K562 (cell line): ENCODE results near the gene TLX2. TPM values are rescaled to one million over a fixed set of nuclear protein-coding genes. Genes with fewer than 3 reads are reported as not detected.

Experiments used
- ATAC-seq: fragments of 200-7000 bp; cut with Tn5 transposase; 3 replicates; pipeline ENCODE4 v1.9.1; 2020; ENCODE audit warnings: moderate library complexity
- Bru-seq: library from RNA; stranded (reverse); fragments of 400-500 nt; gene quantifications from one replicate; lab custom pipeline; 2021; lab: Mats Ljungman, UMichigan
- BruChase-seq, 2 experiments: library from RNA; stranded (reverse); fragments of 400-500 nt; gene quantifications; one replicate each; lab custom pipeline; 2021; lab: Mats Ljungman, UMichigan
- BruUV-seq: library from RNA; stranded (reverse); fragments of 400-500 nt; replicated peaks from 2 replicates; lab custom pipeline; 2021; lab: Mats Ljungman, UMichigan
- CTCF ChIA-PET: fragments of 300-600 bp; formaldehyde crosslinking; extraction: SDS; loops from one replicate; lab custom pipeline; 2021; ENCODE audit warnings: low intra/inter-chr PET ratio; lab: Yijun Ruan, JAX
- POLR2A ChIA-PET: fragments of 300-600, 350-650 bp; sonication (Branson Sonifier 250); formaldehyde crosslinking; extraction: SDS; loops from one replicate; lab custom pipeline; 2021; ENCODE audit warnings: antibody characterized with exemption, inconsistent platforms; lab: Yijun Ruan, JAX
- DNase-seq, 4 experiments: peaks; one replicate each; pipeline versions ENCODE4 v3.0.0 to v3.0.0-alpha.2; 2011 to 2018; ENCODE audit warnings: low spot score in 3 of 4, mixed read lengths in 3 of 4; ENCODE audit errors: extremely low read depth in 1 of 4
- FAIRE-seq: peaks from 2 replicates; lab custom pipeline; 2011; peaks lifted over from hg19 to GRCh38; lab: Jason Lieb, UNC
- H2AFZ ChIP-seq: 2 replicates; pipeline ENCODE4 v1.6.0; 2011; ENCODE audit warnings: low read depth, low read length, control low read depth, inconsistent platforms
- H3K27ac ChIP-seq: fragments of 200-600 bp; 3 replicates; pipeline ENCODE4 v1.8.0; 2011; ENCODE audit warnings: low read depth, mild to moderate bottlenecking, control low read depth, inconsistent platforms, low read length, moderate library complexity, mixed read lengths; ENCODE audit errors: extremely low read depth
- H3K27me3 ChIP-seq, 2 experiments: fragments of 300-600 bp in 1 of 2; 2 replicates in 1 of 2; 3 replicates in 1 of 2; pipeline versions ENCODE4 v1.6.0 to v1.8.0; 2011; ENCODE audit warnings: inconsistent platforms in 2 of 2, low read length in 2 of 2, mild to moderate bottlenecking in 1 of 2, mixed read lengths in 1 of 2, moderate library complexity in 1 of 2; ENCODE audit not compliant: control insufficient read depth in 2 of 2, insufficient read depth in 2 of 2
- H3K36me3 ChIP-seq: fragments of 300-600 bp; 3 replicates; pipeline ENCODE4 v1.8.0; 2011; ENCODE audit warnings: mild to moderate bottlenecking, low read length, inconsistent platforms; ENCODE audit not compliant: control insufficient read depth, insufficient read depth
- H3K4me1 ChIP-seq, 2 experiments: fragments of 200-600 bp in 1 of 2; replicated peaks in 1 of 2; 2 replicates in 1 of 2; 3 replicates in 1 of 2; pipeline versions ENCODE4 v1.5.1 to v1.8.0; 2011; ENCODE audit warnings: inconsistent platforms in 2 of 2, low read length in 2 of 2, mild to moderate bottlenecking in 1 of 2, mixed read lengths in 1 of 2, moderate library complexity in 1 of 2; ENCODE audit not compliant: control insufficient read depth in 2 of 2, insufficient read depth in 2 of 2
- H3K4me2 ChIP-seq: 2 replicates; pipeline ENCODE4 v1.6.1; 2011; ENCODE audit warnings: low read length, control low read depth, inconsistent platforms, mixed read lengths; ENCODE audit not compliant: insufficient read depth
- H3K4me3 ChIP-seq: fragments of 200-600 bp; sonication (generic), shearing (Covaris generic); 2 replicates; pipeline ENCODE4 v1.5.1; 2016; ENCODE audit warnings: control low read depth, inconsistent platforms
- H3K79me2 ChIP-seq: fragments of 200-600 bp; 3 replicates; pipeline ENCODE4 v1.8.0; 2011; ENCODE audit warnings: low read length, inconsistent platforms; ENCODE audit not compliant: control insufficient read depth, insufficient read depth
- H3K9ac ChIP-seq, 2 experiments: 2 replicates each; pipeline versions ENCODE4 v1.6.0 to v1.6.1; 2011; ENCODE audit warnings: low read depth in 2 of 2, low read length in 2 of 2, control low read depth in 1 of 2, inconsistent platforms in 1 of 2, mild to moderate bottlenecking in 1 of 2, mixed read lengths in 1 of 2; ENCODE audit not compliant: insufficient read depth in 1 of 2
- H3K9me1 ChIP-seq: one replicate; pipeline ENCODE4 v1.6.0; 2011; ENCODE audit warnings: inconsistent platforms, mild to moderate bottlenecking, low read length, moderate library complexity; ENCODE audit not compliant: control insufficient read depth, insufficient read depth
- H3K9me3 ChIP-seq: replicated peaks from 2 replicates; pipeline ENCODE4 v1.5.1; 2011; ENCODE audit warnings: low read depth, low read length, inconsistent platforms; ENCODE audit not compliant: control insufficient read depth, insufficient read depth
- H4K20me1 ChIP-seq: replicated peaks from 2 replicates; pipeline ENCODE4 v1.6.1; 2011; ENCODE audit warnings: low read length, inconsistent platforms, mixed read lengths; ENCODE audit not compliant: control insufficient read depth, insufficient read depth
- GATA2 ChIP-seq: sonication (generic); formaldehyde crosslinking; IDR thresholded peaks from 2 replicates; pipeline ENCODE4 v1.4.0; 2020; ENCODE audit warnings: mild to moderate bottlenecking, missing genetic modification reagents
- MBD2 ChIP-seq: sonication (generic); IDR thresholded peaks from 2 replicates; pipeline ENCODE4 v1.6.1; 2016; ENCODE audit warnings: low read depth, borderline replicate concordance
- MEF2A ChIP-seq: IDR thresholded peaks from 2 replicates; pipeline ENCODE4 v1.6.1; 2011; ENCODE audit warnings: low read depth, mild to moderate bottlenecking, low read length, moderate library complexity; ENCODE audit not compliant: control insufficient read depth
- RNF219 ChIP-seq: fragments of 250-450 bp; sonication (Bioruptor Pico); IDR thresholded peaks from 2 replicates; pipeline ENCODE4 v1.5.0; 2022; ENCODE audit warnings: mild to moderate bottlenecking
- SMAD2 ChIP-seq: fragments of 150-350 bp; IDR thresholded peaks from 2 replicates; pipeline ENCODE4 v1.6.1; 2014; ENCODE audit warnings: low read depth, mild to moderate bottlenecking, low read length
- ZBTB17 ChIP-seq: fragments of 450-650 bp; formaldehyde crosslinking; IDR thresholded peaks from 2 replicates; pipeline ENCODE4 v1.4.0; 2020; ENCODE audit warnings: mild to moderate bottlenecking
- ZNF561 ChIP-seq: fragments of 450-650 bp; formaldehyde crosslinking; conservative IDR thresholded peaks from 2 replicates; pipeline ENCODE4 v1.4.0; 2020; ENCODE audit warnings: mild to moderate bottlenecking, moderate library complexity
- ZNF639 ChIP-seq, 2 experiments: fragments of 200-800 bp in 1 of 2; sonication (Bioruptor generic) in 1 of 2; sonication (generic) in 1 of 2; formaldehyde crosslinking in 1 of 2; IDR thresholded peaks in 1 of 2; conservative IDR thresholded peaks in 1 of 2; 2 replicates each; pipeline versions ENCODE4 v1.5.0 to v1.6.1; 2016 to 2020; ENCODE audit warnings: missing compliant biosample characterization in 1 of 2, missing genetic modification characterization in 1 of 2, missing genetic modification reagents in 1 of 2
- ZNF77 ChIP-seq: fragments of 250-450 bp; sonication (Bioruptor Pico); IDR thresholded peaks from 2 replicates; pipeline ENCODE4 v1.5.0; 2020
- WGBS: fragments of 100-300 bp; shearing (Covaris generic); methylation state at CpG from one replicate; pipeline ENCODE4 v1.1.6; 2016; ENCODE audit warnings: low coverage, mixed read lengths; ENCODE audit not compliant: insufficient coverage; ENCODE audit errors: missing lambda C conversion rate; 5-methylcytosine and 5-hydroxymethylcytosine counted together
- in situ Hi-C: fragments of 300-500 bp; cut with MboI; formaldehyde crosslinking; loops from 4 replicates; pipeline ENCODE4 v1.15.0; 2018; ENCODE audit warnings: inconsistent platforms, mixed read lengths
- intact Hi-C: fragments of 100-400 bp; cut with micrococcal nuclease; formaldehyde crosslinking; loops from 2 replicates; pipeline ENCODE4 v1.14.2; 2022
- long read RNA-seq, 3 experiments: library from polyadenylated mRNA in 2 of 3; library from RNA in 1 of 3; unstranded in 2 of 3; stranded (forward) in 1 of 3; transcript quantifications; one replicate each; pipeline ENCODE4 v2.0.0, GENCODE V29; 2019 to 2022
- polyA minus RNA-seq, 3 experiments: library from RNA; depleted of rRNA, polyadenylated mRNA; stranded (reverse); fragments of >200 nt; gene quantifications; 2 replicates each; pipeline ENCODE4 v1.2.3, GENCODE V29; 2011
- polyA plus RNA-seq, 8 experiments: library from polyadenylated mRNA; depleted of rRNA in 4 of 8; stranded (reverse) in 5 of 8; unstranded in 3 of 8; fragments of >200 nt; fragmentation: Nextera tagmentation in 2 of 8; fragmentation: Illumina TruSeq in 1 of 8; extraction: Ambion mirVana in 2 of 8; extraction: Trizol in 1 of 8; gene quantifications; 2 replicates each; pipeline versions ENCODE4 v1.2.1 to v1.2.3, GENCODE V29; 2011 to 2014; ENCODE audit warnings: inconsistent platforms in 1 of 8, missing spikeins in 1 of 8
- total RNA-seq, 7 experiments: library from RNA; depleted of rRNA in 6 of 7; stranded (reverse); fragments of >200 nt in 6 of 7; fragmentation: Illumina TruSeq in 2 of 7; extraction: Trizol in 2 of 7; gene quantifications; 2 replicates each; pipeline versions ENCODE4 v1.2.1 to v1.2.3, GENCODE V29; 2011 to 2021; ENCODE audit warnings: low replicate concordance in 1 of 7
- TF ChIP-seq, protein P1 (sequence below), 2 experiments: fragments of 450-650 bp; IDR thresholded peaks; 2 replicates each; pipeline ENCODE4 v1.6.1; 2016

The TLX2 gene
- total RNA-seq (2011; cell fraction: chromatin; rRNA removed; ENCODE audit: low replicate concordance) = not detected in 2 replicates
- total RNA-seq (2011; cell fraction: nucleolus; rRNA removed) = not detected in 2 replicates
- total RNA-seq (2011; cell fraction: nucleoplasm; rRNA removed) = not detected in 2 replicates
- total RNA-seq (2014; rRNA removed) = not detected in 2 replicates
- total RNA-seq (2014; rRNA removed; fragmentation: Illumina TruSeq; extraction: Trizol) = not detected in 2 replicates
- not detected in 2 replicates for total RNA-seq (2015; rRNA removed; fragmentation: Illumina TruSeq; extraction: Trizol)
- total RNA-seq (2021) = not detected in 2 replicates
- not detected in 2 replicates for polyA plus RNA-seq (2011; rRNA removed)
- not detected in 2 replicates for polyA plus RNA-seq (2011; cell fraction: cytosol; rRNA removed)
- polyA plus RNA-seq (2011; cell fraction: nucleus; rRNA removed) = not detected in 2 replicates
- polyA plus RNA-seq (2012) = 0.12 TPM in 1 of 2 replicates, not detected in the other
- polyA plus RNA-seq (2014; fragmentation: Illumina TruSeq; extraction: Trizol) = not detected in 2 replicates
- not detected for polyA plus RNA-seq (2014; fragmentation: Nextera tagmentation; extraction: Ambion mirVana)
- not detected in 2 replicates for polyA plus RNA-seq (2014; rRNA removed)
- not detected in 2 replicates for polyA minus RNA-seq (2011; rRNA and poly(A)+ RNA removed)
- not detected in 2 replicates for polyA minus RNA-seq (2011; cell fraction: cytosol; rRNA and poly(A)+ RNA removed)
- not detected in 2 replicates for polyA minus RNA-seq (2011; cell fraction: nucleus; rRNA and poly(A)+ RNA removed)
- Bru-seq, nascent RNA = not detected
- not detected for BruChase-seq, experiment 1, labeled RNA remaining after a 2-hour chase
- percentile 15 among the genes with signal in this experiment for BruChase-seq, experiment 2, labeled RNA remaining after a 6-hour chase
- long read RNA-seq, experiment 1 = 0 reads
- long read RNA-seq, experiment 2 = 0 reads
- long read RNA-seq, experiment 3 = 0 reads

DNA sequence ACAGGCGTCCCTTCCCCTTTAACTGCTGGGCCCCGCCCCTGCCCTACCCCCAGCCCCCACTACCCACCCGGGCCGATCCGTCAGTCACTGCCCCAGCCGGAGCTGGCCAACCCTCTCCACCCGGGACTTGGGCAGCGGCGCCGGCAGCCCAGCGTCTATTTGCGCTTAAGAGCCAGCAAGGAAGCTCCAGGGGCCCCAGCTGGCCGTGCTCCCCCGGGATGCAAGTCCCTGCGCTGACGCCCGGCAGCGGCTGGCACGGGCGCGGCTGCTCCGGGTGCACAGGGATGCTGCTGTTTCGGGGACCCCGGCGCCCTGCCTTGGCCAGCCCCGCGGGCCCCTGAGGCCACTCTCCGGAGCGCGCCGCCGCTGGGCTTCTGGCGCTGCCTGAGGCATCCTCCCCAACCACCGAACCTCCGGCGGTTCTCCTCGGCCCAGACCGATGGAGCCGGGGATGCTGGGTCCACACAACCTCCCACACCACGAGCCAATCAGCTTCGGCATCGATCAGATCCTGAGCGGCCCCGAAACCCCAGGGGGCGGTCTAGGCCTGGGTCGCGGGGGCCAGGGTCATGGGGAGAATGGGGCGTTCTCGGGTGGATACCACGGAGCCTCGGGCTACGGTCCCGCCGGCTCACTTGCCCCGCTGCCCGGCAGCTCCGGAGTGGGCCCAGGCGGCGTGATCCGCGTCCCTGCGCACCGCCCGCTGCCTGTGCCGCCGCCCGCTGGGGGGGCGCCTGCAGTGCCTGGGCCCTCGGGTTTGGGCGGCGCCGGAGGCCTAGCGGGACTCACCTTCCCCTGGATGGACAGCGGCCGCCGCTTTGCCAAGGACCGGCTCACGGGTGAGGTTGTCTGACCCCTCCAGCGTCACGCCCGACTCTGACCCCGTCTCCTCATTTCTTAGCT is at the start of gene TLX2:
TLX2 (plus strand) TSS at position 83 of the 903 bp plus-strand sequence; CDS start at position 440, 357 bp downstream.
- H3K4me1 ChIP-seq = peaks cover 4 to 26% of the 10 kb centered on the region in 2 experiments; a peak in 4 of 5 replicates
- H3K79me2 ChIP-seq = no peaks in the 10 kb centered on the region
- no peaks in the 10 kb centered on the region for H3K9me3 ChIP-seq
- no peak for ATAC-seq
- no peaks in the 10 kb centered on the region for H4K20me1 ChIP-seq
- in situ Hi-C loops = no loop called here
- DNase-seq = no peak
- H3K9me1 ChIP-seq = no peaks in the 10 kb centered on the region
- H3K36me3 ChIP-seq = no peaks in the 10 kb centered on the region
- TF ChIP-seq GATA2 (no peak), MBD2 (no peak), MEF2A (no peak), SMAD2 (no peak), ZNF639 (CRISPR knock-in tag; conservative IDR thresholded peaks at IDR 0.05 in 1 of 2, IDR thresholded peaks at IDR 0.05 in 1 of 2) (no peak), ZNF77 (no peak), ZNF561 (CRISPR knock-in tag) (no peak), ZBTB17 (CRISPR knock-in tag) (no peak), RNF219 (CRISPR knock-in tag) (no peak)
- TF ChIP-seq, protein P1, sequence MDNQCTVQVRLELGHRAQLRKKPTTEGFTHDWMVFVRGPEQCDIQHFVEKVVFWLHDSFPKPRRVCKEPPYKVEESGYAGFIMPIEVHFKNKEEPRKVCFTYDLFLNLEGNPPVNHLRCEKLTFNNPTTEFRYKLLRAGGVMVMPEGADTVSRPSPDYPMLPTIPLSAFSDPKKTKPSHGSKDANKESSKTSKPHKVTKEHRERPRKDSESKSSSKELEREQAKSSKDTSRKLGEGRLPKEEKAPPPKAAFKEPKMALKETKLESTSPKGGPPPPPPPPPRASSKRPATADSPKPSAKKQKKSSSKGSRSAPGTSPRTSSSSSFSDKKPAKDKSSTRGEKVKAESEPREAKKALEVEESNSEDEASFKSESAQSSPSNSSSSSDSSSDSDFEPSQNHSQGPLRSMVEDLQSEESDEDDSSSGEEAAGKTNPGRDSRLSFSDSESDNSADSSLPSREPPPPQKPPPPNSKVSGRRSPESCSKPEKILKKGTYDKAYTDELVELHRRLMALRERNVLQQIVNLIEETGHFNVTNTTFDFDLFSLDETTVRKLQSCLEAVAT (IDR thresholded peaks at IDR 0.05) = no peak
- no peak within 1 kb of the TSS for H3K27ac ChIP-seq
- 88% methylated on average over 44 of the region's 82 CpGs for WGBS
- FAIRE-seq = no peak
- no peak within 1 kb of the TSS for H3K9ac ChIP-seq
- no peak within 1 kb of the TSS for H2AFZ ChIP-seq
- no peak within 1 kb of the TSS for H3K4me2 ChIP-seq
- H3K4me3 ChIP-seq = no peak within 1 kb of the TSS
- BruUV-seq = no TSS peak
- POLR2A ChIA-PET = interaction anchor here (0.5 kb wide), 1 partner anchor 49 kb away, joined by 3 read pairs; no protein-coding TSS in a partner anchor
- H3K27me3 ChIP-seq = no peaks in the 10 kb centered on the region
- intact Hi-C loops = no loop called here
- CTCF ChIA-PET = no interaction called here
